ENCODE data around the gene ADGRV1.

GRCh38 chr5:90547072-90547536 is 11.5 kb upstream of the ADGRV1 start:
- TF ChIP-seq CTCF (IDR thresholded peaks at IDR 0.05; ENCODE audit: low read depth, low read length, poor library complexity, severe bottlenecking) (no peak), EZH2phosphoT487 (IDR thresholded peaks at IDR 0.05; ENCODE audit: borderline replicate concordance, low read length) (no peak)

Data from DOHH2 (cell line).